ENCODE results near the gene NIP7.
"Not testable (repeated sequence)": the region's sequence is repeated elsewhere in the genome, so short reads cannot be mapped to it uniquely, and the experiment has no call there.

NIP7 gene

GRCh38 chr16:69348222-69348621, 8.7 kb downstream of the NIP7 start:
- no peak for DNase-seq

DNA sequence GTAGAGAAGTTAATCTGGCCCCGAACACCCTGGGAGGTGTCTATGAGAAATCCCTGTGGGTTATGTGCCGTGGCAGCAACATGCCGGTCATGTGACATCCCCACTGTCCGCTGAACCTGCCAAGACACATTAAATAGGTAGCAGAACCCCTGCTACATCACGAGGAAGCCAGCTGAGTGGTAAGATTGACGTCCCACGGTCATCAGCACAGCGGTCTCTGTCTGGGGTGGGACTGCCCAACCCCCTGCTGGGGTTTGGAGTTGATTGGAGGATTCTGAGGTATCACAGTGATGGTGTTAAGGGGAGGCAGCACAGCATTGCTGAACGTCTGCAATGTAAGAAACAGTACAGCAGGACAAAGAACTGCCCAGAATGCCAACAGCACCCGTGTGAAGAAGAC, 10.0 kb downstream of the NIP7 start:
- DNase-seq: no peak

GRCh38 chr16:69350536-69351133, 11.1 kb downstream of the NIP7 start:
- DNase-seq: no peak

DNA sequence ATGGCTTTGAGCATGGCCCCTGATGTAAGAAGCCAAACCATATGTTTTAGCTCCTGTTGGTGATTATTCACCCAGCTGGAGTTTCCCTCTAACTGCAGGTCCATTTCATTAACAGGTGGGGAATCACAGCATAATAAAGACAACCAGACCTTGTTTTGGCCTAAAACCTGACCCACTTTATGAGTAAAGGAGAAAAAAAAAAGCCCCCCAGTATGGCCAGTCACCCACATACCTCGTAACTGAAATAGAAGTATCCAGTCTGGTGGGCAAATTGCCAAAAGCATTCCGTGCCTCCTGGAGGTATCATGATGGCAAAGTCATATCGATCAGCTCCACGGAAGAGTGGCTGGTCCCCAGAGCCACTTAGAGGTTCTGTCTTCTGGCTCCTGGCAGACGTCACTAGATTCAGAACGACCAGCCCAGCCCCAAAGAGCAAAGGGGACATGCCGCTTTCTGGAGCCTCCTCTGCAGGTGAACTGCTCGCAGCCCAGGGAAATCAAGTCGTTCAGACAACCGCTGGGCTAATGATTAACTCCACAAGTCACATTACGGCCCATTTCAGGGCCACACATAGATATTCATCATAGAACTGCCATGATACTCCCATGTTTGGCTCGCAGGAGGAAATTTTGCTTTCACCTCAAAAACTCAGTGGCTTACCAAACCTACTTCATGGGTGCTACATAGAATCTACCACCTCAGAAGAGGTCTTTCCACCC, 11.9 kb downstream of the NIP7 start, which contains the start of gene TMED6:
Gene TMED6 (minus strand): TSS at position 478 of the 719 bp plus-strand sequence. CDS start 33 bp downstream, at position 445.
- DNase-seq: no peak

DNA sequence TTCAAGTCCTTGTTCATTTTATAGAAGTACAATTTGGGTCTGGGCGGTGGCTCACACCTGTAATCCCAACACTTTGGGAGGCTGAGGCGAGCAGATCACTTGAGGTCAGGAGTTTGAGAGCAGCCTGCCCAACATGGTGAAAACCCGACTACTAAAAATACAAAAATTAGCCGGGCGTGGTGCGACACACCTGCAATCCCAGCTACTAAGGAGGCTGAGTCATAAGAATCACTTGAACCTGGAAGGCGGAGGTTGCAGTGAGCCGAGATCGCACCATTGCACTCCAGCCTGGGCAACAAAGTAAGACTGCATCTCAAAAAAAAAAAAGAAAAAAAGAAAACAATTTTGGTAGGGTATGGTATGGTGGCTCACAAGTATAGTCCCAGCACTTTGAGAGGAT, 20.5 kb downstream of the NIP7 start:
- not testable (repeated sequence) for DNase-seq

DNA sequence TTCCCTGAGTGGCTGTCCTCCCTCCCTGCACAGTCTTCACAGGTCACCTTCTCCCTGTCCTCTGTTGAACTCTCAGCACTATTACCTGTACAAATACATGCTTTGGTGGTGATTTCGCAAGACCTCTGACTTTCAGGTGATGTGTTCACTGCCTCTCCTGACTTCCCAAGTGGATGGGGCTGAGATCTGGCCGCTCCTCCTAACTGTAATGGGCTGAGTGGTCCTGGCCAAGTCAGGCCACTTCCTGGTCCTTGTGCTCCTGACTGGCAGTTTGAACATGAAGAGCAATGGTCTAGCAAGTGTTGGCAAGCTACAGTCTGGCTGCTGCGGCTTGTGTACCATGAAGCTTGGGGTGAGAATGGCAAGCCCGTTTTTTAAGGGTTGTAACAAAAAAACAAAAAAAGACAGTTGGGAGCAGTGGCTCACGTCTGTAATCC, 23.7 kb downstream of the NIP7 start:
- no peak for DNase-seq

- no peak for DNase-seq
These were observed 24.5 kb downstream of the NIP7 start for GRCh38 chr16:69364088-69364487.

- no peak for DNase-seq
These were observed 26.3 kb downstream of the NIP7 start for GRCh38 chr16:69365901-69366300.

GRCh38 chr16:69366431-69366830, 26.9 kb downstream of the NIP7 start:
- no peak for DNase-seq

DNA sequence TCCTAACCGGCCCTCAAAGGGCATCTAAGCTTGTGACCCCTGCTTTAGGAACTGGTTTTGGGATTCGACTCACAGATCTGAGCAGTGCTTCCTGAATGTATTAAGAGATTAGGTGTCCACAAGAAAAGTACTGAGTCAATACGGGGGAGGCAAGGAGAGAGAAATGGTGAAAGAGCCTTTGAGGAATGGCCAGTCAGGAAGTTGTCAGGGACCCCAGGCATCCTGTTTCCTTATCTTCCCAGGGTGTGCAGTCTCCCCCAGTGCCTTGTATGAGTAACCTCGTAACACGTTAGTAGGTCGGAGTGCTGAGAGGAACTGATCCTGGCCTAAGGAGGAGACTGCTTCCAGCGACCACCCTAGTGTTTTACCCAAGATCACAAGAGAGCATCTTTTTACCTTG, 28.4 kb downstream of the NIP7 start:
- DNase-seq: no peak

DNA sequence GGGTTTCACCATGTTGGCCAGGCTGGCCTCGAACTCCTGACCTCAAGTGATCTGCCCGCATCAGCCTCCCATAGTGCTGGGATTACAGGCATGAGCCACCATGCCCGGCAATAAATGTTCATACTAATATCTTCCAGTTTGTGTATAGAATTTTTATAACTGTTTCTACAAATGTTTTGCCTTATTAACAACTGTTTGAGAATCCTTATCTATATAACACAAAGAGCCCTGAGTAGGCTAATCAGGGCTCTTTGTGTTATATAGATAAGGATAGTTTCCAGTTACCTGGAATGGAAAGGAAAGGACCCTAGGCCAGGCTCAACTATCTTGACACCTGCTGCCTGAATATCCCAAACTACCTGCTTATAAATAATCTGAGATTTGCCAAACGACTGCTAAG, 29.3 kb downstream of the NIP7 start:
- DNase-seq: no peak

DNA sequence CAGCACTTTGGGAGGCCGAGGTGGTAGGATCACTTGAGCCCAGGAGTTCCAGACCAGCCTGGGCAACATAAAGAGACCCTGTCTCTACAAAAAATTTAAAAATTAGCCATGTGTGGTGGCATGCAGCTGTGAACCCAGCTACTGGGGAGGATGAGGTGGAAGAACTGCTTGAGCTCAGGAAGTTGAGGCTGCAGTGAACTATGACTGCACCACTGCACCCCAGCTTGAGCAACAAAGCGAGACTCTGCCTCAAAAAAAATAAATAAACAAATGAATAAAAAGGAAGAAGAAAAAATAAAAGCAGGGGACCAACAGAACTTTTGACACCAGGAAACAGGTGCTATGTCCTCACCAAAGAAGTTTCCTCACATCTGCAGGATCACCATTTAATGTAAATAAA, 32.0 kb downstream of the NIP7 start:
- no peak for DNase-seq

GRCh38 chr16:69373019-69373418, 33.4 kb downstream of the NIP7 start:
- no peak for DNase-seq

GRCh38 chr16:69376393-69377059, 37.0 kb downstream of the NIP7 start:
- no peak for DNase-seq

DNA sequence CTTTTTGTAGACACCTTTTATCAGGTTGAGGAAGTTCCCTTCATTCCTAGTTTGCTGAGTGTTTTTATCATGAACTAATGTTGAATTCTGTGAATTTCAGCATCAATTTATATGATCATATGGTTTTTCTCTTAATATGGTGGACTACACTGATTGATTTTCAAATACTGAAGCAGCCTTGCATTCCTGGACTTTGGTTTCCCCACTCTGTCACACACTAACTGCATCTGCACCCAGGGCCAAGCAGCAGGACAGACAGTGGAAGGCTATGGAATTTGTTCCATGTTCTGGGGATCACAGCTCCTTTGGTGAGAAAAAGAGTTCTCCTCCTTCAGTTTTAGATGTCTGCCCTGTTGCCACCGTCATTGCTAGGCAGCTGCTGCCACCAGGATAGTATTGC, 38.5 kb downstream of the NIP7 start:
- no peak for DNase-seq

DNA sequence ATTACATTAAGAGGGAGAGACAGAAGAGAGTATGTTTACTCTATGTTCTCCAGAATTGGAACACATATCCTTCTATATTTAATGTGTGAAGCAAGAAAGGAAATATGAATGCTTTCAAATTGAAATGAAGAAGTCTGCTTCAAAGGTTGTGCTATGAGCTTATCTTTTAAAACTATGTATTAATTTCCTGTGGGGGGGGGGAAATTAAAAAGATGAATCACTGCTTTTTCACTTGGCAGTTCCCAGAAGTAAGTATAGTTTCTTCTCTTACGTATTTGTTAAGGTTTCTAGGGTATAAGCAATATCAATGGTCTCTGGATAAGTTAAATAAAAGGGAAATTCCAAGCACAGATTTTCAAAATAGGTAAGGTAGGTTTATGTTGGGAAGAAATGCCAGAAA, 39.2 kb downstream of the NIP7 start:
- no peak for DNase-seq

GRCh38 chr16:69381231-69381630, 41.7 kb downstream of the NIP7 start:
- no peak for DNase-seq

DNA sequence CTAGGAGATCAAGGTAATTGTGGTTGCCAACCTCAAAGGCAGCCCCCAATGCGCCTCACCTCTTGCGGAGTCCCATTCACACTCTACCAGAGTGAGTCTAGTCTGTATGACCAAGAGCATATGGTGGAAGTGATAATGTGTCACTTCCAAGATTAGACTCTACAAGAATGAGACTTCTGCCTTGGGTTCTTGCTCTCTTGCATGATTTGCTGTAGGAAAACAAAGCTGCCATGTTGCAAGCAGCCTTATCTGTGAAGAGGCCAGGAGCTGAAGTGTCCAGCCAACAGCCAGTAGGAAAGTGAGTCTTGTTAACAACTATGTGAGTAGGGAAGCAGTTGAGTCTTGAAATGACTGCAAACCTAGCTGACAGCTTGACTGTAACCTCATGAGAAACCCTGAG, 42.8 kb downstream of the NIP7 start:
- DNase-seq: no peak

DNA sequence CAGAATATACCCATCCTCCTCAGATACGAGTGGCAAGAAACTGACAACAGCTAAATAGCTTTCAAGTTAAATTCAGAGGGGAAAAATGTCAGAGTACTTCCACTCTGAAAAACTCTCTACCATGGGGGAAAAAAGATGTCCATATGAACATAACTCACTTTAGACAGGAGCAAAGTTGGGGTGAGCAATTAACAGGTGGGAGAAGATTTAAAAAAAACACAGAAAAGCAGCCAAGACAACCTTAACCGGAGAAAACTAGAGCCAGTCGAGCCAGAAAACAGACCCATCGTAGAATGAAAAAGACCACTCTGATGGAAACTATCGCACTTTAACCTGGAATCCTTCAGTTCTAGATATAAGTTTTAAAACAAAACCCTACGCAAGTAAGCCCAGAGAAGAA, 45.4 kb downstream of the NIP7 start:
- no peak for DNase-seq

DNA sequence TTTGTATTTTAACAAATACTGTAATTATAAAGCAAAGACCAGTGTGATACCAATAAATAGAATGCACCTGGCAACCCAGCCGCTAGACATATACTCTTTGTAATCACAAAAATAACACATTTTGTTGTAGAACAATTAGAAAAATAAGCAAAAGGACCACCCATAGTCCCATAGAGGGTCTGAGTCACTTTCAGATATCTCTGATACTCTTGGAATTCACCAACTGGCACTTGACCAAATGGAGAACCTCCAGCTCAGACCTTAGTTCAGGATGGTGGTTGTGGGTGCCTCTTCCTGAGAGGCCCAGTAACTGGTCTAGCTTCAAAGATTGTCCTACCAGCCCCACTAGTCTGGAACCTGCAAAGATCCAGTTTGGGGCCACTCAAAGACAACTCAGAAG, 47.0 kb downstream of the NIP7 start:
- DNase-seq: no peak

Measured in cerebellar nuclear complex (tissue), 1 donor.